GM23338 (cell line): ENCODE results near the gene ANKZF1. TPM values are rescaled to one million over a fixed set of nuclear protein-coding genes. Genes with fewer than 3 reads are reported as not detected.

ENCODE experiments used
- ATAC-seq: fragments of 200-7000 bp; cut with Tn5 transposase; 3 replicates; pipeline ENCODE4 v1.9.1; 2020
- DNase-seq: peaks from one replicate; pipeline ENCODE4 v3.0.0-alpha.2; 2015; ENCODE audit warnings: low spot score
- H2AFZ ChIP-seq: fragments of 200-600 bp; sonication (generic); 2 replicates; pipeline ENCODE4 v1.8.0; 2016; ENCODE audit warnings: antibody characterized with exemption, mild to moderate bottlenecking, moderate library complexity
- H3F3A ChIP-seq: fragments of 200-600 bp; sonication (generic); replicated peaks from 2 replicates; pipeline ENCODE4 v1.8.0; 2017; ENCODE audit warnings: antibody characterized with exemption, mixed run types, low read depth
- H3K27ac ChIP-seq: fragments of 200-600 bp; sonication (generic); 2 replicates; pipeline ENCODE4 v1.6.1; 2016; ENCODE audit warnings: low read depth
- H3K27me3 ChIP-seq: fragments of 200-600 bp; sonication (generic); 2 replicates; pipeline ENCODE4 v1.8.0; 2016; ENCODE audit warnings: mild to moderate bottlenecking, mixed run types, moderate library complexity; ENCODE audit not compliant: insufficient read depth
- H3K36me3 ChIP-seq: fragments of 200-600 bp; sonication (generic); 2 replicates; pipeline ENCODE4 v1.8.0; 2016; ENCODE audit warnings: mild to moderate bottlenecking; ENCODE audit not compliant: insufficient read depth
- H3K4me1 ChIP-seq: fragments of 200-600 bp; sonication (generic); 2 replicates; pipeline ENCODE4 v1.8.0; 2016; ENCODE audit warnings: mild to moderate bottlenecking, moderate library complexity; ENCODE audit not compliant: insufficient read depth
- H3K4me2 ChIP-seq: fragments of 200-600 bp; sonication (generic); 2 replicates; pipeline ENCODE4 v1.7.1; 2017; ENCODE audit warnings: mixed run types
- H3K4me3 ChIP-seq: fragments of 200-600 bp; sonication (generic); 2 replicates; pipeline ENCODE4 v1.6.1; 2016; ENCODE audit warnings: mixed run types
- H3K79me2 ChIP-seq: fragments of 200-600 bp; sonication (generic); replicated peaks from 2 replicates; pipeline ENCODE4 v1.8.0; 2017; ENCODE audit warnings: mild to moderate bottlenecking; ENCODE audit not compliant: insufficient read depth
- H3K9me2 ChIP-seq: fragments of 200-600 bp; sonication (generic); 2 replicates; pipeline ENCODE4 v1.8.0; 2017; ENCODE audit not compliant: insufficient read depth
- H4K20me1 ChIP-seq: fragments of 200-600 bp; sonication (generic); replicated peaks from 2 replicates; pipeline ENCODE4 v1.8.0; 2017; ENCODE audit warnings: mild to moderate bottlenecking; ENCODE audit not compliant: insufficient read depth
- H3K27ac Mint-ChIP-seq: 2 replicates; pipeline ENCODE4 v1.8.0; 2020; ENCODE audit warnings: inconsistent platforms, mild to moderate bottlenecking, moderate library complexity, mixed read lengths
- H3K27me3 Mint-ChIP-seq: 3 replicates; pipeline ENCODE4 v1.8.0; 2022; ENCODE audit warnings: low read depth, mild to moderate bottlenecking, moderate library complexity, mixed read lengths, inconsistent platforms; ENCODE audit not compliant: insufficient read depth, poor library complexity
- H3K36me3 Mint-ChIP-seq: 3 replicates; pipeline ENCODE4 v1.8.0; 2021; ENCODE audit warnings: low read depth, mild to moderate bottlenecking, inconsistent platforms, moderate library complexity, mixed read lengths
- H3K4me1 Mint-ChIP-seq: 3 replicates; pipeline ENCODE4 v1.8.0; 2020; ENCODE audit warnings: mild to moderate bottlenecking, inconsistent platforms, mixed read lengths
- H3K4me3 Mint-ChIP-seq: 3 replicates; pipeline ENCODE4 v1.8.0; 2021; ENCODE audit warnings: moderate library complexity, mild to moderate bottlenecking, inconsistent platforms, mixed read lengths
- H3K9me3 Mint-ChIP-seq: 3 replicates; pipeline ENCODE4 v1.8.0; 2020; ENCODE audit warnings: moderate library complexity, mild to moderate bottlenecking, inconsistent platforms, mixed read lengths
- CREB1 ChIP-seq: fragments of 250-450 bp; sonication (Bioruptor Pico); IDR thresholded peaks from 2 replicates; pipeline ENCODE4 v1.5.0; 2020; ENCODE audit warnings: low read depth, mild to moderate bottlenecking, moderate library complexity
- CTCF ChIP-seq, 2 experiments: fragments of 200-600 bp in 1 of 2; sonication (generic) in 1 of 2; conservative IDR thresholded peaks; 2 replicates each; pipeline versions ENCODE4 v1.5.1 to v1.6.1; 2016 to 2017; ENCODE audit warnings: antibody characterized with exemption in 2 of 2, low read depth in 2 of 2, mild to moderate bottlenecking in 2 of 2, moderate library complexity in 1 of 2
- ETS1 ChIP-seq: IDR thresholded peaks from 2 replicates; pipeline ENCODE4 v1.6.1; 2016; ENCODE audit warnings: antibody characterized with exemption
- EZH2 ChIP-seq: fragments of 200-600 bp; sonication (generic); IDR thresholded peaks from one replicate; pipeline ENCODE4 v1.8.0; 2017; ENCODE audit warnings: antibody characterized with exemption, mild to moderate bottlenecking, low read depth; ENCODE audit not compliant: unreplicated experiment
- EZH2phosphoT487 ChIP-seq: fragments of 200-600 bp; sonication (generic); IDR thresholded peaks from one replicate; pipeline ENCODE4 v1.8.1; 2018; ENCODE audit warnings: antibody characterized with exemption; ENCODE audit not compliant: unreplicated experiment
- JUNB ChIP-seq: IDR thresholded peaks from one replicate; pipeline ENCODE4 v1.6.1; 2016; ENCODE audit warnings: antibody characterized with exemption; ENCODE audit not compliant: unreplicated experiment
- NANOG ChIP-seq: IDR thresholded peaks from 2 replicates; pipeline ENCODE4 v1.6.1; 2016; ENCODE audit warnings: antibody characterized with exemption, borderline replicate concordance
- POLR2AphosphoS5 ChIP-seq: IDR thresholded peaks from 2 replicates; pipeline ENCODE4 v1.6.1; 2016; ENCODE audit warnings: antibody characterized with exemption, low read depth
- STAT1 ChIP-seq: IDR thresholded peaks from one replicate; pipeline ENCODE4 v1.6.1; 2016; ENCODE audit warnings: antibody characterized with exemption; ENCODE audit not compliant: unreplicated experiment
- ZNF114 ChIP-seq: fragments of 250-450 bp; sonication (Bioruptor Pico); IDR thresholded peaks from 2 replicates; pipeline ENCODE4 v1.5.0; 2020; ENCODE audit warnings: mild to moderate bottlenecking, moderate library complexity
- ZNF331 ChIP-seq: fragments of 250-450 bp; sonication (Bioruptor Pico); IDR thresholded peaks from 2 replicates; pipeline ENCODE4 v1.5.0; 2020; ENCODE audit warnings: low read depth, mild to moderate bottlenecking, moderate library complexity
- ZNF462 ChIP-seq: fragments of 250-450 bp; sonication (Bioruptor Pico); IDR thresholded peaks from 2 replicates; pipeline ENCODE4 v1.5.0; 2020; ENCODE audit warnings: mild to moderate bottlenecking, moderate library complexity
- polyA plus RNA-seq: library from polyadenylated mRNA; unstranded; fragments of >200 nt; fragmentation: Nextera tagmentation; extraction: Ambion mirVana; gene quantifications from 2 replicates; pipeline ENCODE4 v1.2.1, GENCODE V29; 2016
- total RNA-seq: library from RNA; depleted of rRNA; stranded (reverse); fragments of >200 nt; shearing (Covaris generic); gene quantifications from 2 replicates; pipeline ENCODE4 v1.2.3, GENCODE V29; 2014
- TF ChIP-seq, protein P1 (sequence below): IDR thresholded peaks from one replicate; pipeline ENCODE4 v1.6.1; 2018; ENCODE audit warnings: antibody characterized with exemption; ENCODE audit not compliant: unreplicated experiment

ANKZF1 gene
- total and polyA plus RNA-seq, 2 experiments from 2014 or later: 29.9 to 61.9 TPM

DNA sequence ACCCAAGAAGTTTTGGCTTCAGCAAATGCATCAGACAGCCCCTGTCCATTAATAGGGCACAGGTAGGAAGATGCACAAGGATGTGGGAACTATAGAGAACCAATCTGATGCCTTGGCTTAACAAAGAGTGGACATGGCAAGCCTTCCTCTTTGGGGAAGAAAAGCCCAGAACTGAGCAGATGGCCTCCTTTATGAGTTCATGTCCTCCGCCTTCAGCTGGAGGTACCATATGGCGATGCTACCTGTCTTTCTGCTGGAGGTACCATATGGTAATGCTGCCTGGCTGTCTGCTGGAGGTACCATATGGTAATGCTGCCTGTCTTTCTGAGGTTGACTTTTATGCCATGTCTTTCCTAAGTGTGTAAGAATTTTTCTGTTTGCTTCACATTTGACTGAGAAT, 45.5 kb upstream of the ANKZF1 start:
- H3K36me3 ChIP-seq: no peaks in the 10 kb centered on the region
- Mint-ChIP-seq H3K27ac (no peak overlapping the region), H3K4me1 (peaks cover 3% of the 10 kb centered on the region; the same call in 2 of the 3 replicates), H3K9me3 (no peaks in the 10 kb centered on the region; the same call in 2 of the 3 replicates), H3K27me3 (peaks cover 3% of the 10 kb centered on the region), H3K4me3 (no peak overlapping the region), H3K36me3 (peaks cover 25% of the 10 kb centered on the region)
- DNase-seq: no peak
- H3K27me3 ChIP-seq: no peaks in the 10 kb centered on the region
- no peak overlapping the region for H3K27ac ChIP-seq
- no peak overlapping the region for H3K4me3 ChIP-seq
- no peak overlapping the region for H2AFZ ChIP-seq
- no peak for ATAC-seq
- peaks cover 3% of the 10 kb centered on the region for H3K4me1 ChIP-seq
- 0 out of 2 replicates have a peak, but pooled peaks cover 3% of the 10 kb centered on the region for H3F3A ChIP-seq
- TF ChIP-seq EZH2phosphoT487 (no peak), ZNF331 (CRISPR knock-in tag) (no peak), CTCF (conservative IDR thresholded peaks at IDR 0.05; ENCODE audit: low read depth in 2 of 2) (no peak), STAT1 (no peak), ZNF114 (no peak), POLR2AphosphoS5 (no peak), ZNF462 (CRISPR knock-in tag) (no peak), JUNB (no peak), EZH2 (no peak), CREB1 (no peak), ETS1 (no peak), NANOG (no peak)
- TF ChIP-seq, protein P1, sequence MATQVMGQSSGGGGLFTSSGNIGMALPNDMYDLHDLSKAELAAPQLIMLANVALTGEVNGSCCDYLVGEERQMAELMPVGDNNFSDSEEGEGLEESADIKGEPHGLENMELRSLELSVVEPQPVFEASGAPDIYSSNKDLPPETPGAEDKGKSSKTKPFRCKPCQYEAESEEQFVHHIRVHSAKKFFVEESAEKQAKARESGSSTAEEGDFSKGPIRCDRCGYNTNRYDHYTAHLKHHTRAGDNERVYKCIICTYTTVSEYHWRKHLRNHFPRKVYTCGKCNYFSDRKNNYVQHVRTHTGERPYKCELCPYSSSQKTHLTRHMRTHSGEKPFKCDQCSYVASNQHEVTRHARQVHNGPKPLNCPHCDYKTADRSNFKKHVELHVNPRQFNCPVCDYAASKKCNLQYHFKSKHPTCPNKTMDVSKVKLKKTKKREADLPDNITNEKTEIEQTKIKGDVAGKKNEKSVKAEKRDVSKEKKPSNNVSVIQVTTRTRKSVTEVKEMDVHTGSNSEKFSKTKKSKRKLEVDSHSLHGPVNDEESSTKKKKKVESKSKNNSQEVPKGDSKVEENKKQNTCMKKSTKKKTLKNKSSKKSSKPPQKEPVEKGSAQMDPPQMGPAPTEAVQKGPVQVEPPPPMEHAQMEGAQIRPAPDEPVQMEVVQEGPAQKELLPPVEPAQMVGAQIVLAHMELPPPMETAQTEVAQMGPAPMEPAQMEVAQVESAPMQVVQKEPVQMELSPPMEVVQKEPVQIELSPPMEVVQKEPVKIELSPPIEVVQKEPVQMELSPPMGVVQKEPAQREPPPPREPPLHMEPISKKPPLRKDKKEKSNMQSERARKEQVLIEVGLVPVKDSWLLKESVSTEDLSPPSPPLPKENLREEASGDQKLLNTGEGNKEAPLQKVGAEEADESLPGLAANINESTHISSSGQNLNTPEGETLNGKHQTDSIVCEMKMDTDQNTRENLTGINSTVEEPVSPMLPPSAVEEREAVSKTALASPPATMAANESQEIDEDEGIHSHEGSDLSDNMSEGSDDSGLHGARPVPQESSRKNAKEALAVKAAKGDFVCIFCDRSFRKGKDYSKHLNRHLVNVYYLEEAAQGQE: no peak
- no peaks in the 10 kb centered on the region; the same call in 1 of the 2 replicates for H4K20me1 ChIP-seq
- H3K9me2 ChIP-seq: no peaks in the 10 kb centered on the region
- peaks cover 3% of the 10 kb centered on the region for H3K79me2 ChIP-seq
- no peak overlapping the region for H3K4me2 ChIP-seq
